ENCODE measurements around the gene BTBD1.

DNA sequence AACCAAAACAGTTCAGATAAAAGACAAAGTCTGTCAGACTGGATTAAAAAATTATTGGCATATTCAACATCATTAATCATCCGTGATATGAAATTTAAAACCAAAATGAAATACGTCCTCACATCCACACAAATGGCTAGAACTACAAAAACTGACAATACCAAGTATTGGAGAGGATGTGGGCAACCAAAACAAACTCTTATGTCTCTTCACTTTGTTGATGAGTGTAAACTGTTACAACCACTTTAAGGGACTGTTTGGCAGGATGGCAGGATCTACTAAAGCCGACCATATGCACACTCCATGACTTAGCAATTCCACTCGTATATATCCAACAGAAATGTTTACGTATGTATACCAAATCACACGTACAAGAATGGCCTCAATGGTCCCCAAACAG is 30.8 kb downstream of the BTBD1 start:
- TF ChIP-seq GATA2 (IDR thresholded peaks at IDR 0.05; ENCODE audit: low read depth, low read length) (no peak), GATA3 (IDR thresholded peaks at IDR 0.05; ENCODE audit: low read depth, low read length) (no peak)
